ENCODE measurements around the gene SLC22A17. TPM values are rescaled to one million over a fixed set of nuclear protein-coding genes. Genes with fewer than 3 reads are reported as not detected.

The SLC22A17 gene
- total and polyA plus RNA-seq, 2 of the 13 experiments (the other 11 are each of a cell fraction or from before 2014, with no cell fraction given): 0.95 to 1.1 TPM

DNA sequence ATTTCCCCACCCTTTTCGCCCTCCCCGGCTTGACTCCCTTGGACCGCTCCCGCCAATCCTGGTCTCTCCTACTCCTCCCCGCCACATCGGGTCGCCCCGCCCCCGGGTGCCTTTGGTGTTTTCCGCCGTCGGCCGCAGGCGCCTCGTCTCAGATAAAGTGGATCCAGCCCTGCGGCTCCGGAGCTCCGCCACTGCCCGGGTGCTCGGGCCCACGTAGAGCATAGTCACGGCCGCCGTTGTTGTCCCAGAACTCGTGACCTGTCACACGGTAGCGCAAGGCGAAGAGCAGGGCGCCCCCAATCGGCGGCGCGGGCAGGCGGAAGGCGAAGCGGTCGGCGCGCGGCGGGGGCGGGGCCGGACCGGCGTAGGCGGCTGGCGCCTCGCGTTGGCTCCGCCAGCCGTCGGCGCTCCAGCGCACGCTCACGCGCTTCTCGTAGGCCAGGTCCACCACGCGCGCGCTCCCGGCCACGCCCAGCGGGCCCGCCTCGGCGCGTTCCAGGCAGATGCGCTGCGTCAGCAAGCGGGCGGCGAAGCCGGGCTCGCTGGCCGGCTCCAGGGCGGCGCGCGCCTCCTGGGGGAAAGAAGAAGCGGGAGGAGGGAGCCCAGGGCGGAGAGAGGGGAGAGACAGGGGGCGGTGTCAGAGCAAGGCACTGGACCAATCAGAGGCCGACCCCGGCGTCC, 51.3 kb downstream of the SLC22A17 start (continued):
- TF ChIP-seq, protein P1, sequence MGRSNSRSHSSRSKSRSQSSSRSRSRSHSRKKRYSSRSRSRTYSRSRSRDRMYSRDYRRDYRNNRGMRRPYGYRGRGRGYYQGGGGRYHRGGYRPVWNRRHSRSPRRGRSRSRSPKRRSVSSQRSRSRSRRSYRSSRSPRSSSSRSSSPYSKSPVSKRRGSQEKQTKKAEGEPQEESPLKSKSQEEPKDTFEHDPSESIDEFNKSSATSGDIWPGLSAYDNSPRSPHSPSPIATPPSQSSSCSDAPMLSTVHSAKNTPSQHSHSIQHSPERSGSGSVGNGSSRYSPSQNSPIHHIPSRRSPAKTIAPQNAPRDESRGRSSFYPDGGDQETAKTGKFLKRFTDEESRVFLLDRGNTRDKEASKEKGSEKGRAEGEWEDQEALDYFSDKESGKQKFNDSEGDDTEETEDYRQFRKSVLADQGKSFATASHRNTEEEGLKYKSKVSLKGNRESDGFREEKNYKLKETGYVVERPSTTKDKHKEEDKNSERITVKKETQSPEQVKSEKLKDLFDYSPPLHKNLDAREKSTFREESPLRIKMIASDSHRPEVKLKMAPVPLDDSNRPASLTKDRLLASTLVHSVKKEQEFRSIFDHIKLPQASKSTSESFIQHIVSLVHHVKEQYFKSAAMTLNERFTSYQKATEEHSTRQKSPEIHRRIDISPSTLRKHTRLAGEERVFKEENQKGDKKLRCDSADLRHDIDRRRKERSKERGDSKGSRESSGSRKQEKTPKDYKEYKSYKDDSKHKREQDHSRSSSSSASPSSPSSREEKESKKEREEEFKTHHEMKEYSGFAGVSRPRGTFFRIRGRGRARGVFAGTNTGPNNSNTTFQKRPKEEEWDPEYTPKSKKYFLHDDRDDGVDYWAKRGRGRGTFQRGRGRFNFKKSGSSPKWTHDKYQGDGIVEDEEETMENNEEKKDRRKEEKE (IDR thresholded peaks at IDR 0.05): no peak
- TF ChIP-seq ZNF883 (CRISPR knock-in tag; IDR thresholded peaks at IDR 0.05; ENCODE audit: not compliant biosample characterization): peak; percentile 71
- peak; percentile 69 for TF ChIP-seq HNRNPK (IDR thresholded peaks at IDR 0.05; ENCODE audit: low read depth, low read length, poor library complexity, severe bottlenecking)
- TF ChIP-seq ZNF781 (CRISPR knock-in tag; IDR thresholded peaks at IDR 0.05; ENCODE audit: borderline replicate concordance, not compliant biosample characterization): no peak
- TF ChIP-seq HMG20A (CRISPR knock-in tag; IDR thresholded peaks at IDR 0.05; ENCODE audit: borderline replicate concordance): peak; percentile 28; the same call in 1 of the 2 replicates
- TF ChIP-seq ZKSCAN8 (CRISPR knock-in tag; IDR thresholded peaks at IDR 0.05; ENCODE audit: borderline replicate concordance): peak; percentile 82; the same call in 1 of the 2 replicates
- TF ChIP-seq TSC22D2 (CRISPR knock-in tag; IDR thresholded peaks at IDR 0.05; ENCODE audit: borderline replicate concordance): peak; percentile 96
- TF ChIP-seq ZBTB7A (CRISPR knock-in tag; IDR thresholded peaks at IDR 0.05): peak; percentile 55; the same call in 1 of the 2 replicates
- peak; percentile 55 for TF ChIP-seq MEF2D (CRISPR knock-in tag; IDR thresholded peaks at IDR 0.05)
- TF ChIP-seq, protein P2, sequence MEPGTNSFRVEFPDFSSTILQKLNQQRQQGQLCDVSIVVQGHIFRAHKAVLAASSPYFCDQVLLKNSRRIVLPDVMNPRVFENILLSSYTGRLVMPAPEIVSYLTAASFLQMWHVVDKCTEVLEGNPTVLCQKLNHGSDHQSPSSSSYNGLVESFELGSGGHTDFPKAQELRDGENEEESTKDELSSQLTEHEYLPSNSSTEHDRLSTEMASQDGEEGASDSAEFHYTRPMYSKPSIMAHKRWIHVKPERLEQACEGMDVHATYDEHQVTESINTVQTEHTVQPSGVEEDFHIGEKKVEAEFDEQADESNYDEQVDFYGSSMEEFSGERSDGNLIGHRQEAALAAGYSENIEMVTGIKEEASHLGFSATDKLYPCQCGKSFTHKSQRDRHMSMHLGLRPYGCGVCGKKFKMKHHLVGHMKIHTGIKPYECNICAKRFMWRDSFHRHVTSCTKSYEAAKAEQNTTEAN (CRISPR knock-in tag; conservative IDR thresholded peaks at IDR 0.05): peak; percentile 93
- TF ChIP-seq, protein P3, sequence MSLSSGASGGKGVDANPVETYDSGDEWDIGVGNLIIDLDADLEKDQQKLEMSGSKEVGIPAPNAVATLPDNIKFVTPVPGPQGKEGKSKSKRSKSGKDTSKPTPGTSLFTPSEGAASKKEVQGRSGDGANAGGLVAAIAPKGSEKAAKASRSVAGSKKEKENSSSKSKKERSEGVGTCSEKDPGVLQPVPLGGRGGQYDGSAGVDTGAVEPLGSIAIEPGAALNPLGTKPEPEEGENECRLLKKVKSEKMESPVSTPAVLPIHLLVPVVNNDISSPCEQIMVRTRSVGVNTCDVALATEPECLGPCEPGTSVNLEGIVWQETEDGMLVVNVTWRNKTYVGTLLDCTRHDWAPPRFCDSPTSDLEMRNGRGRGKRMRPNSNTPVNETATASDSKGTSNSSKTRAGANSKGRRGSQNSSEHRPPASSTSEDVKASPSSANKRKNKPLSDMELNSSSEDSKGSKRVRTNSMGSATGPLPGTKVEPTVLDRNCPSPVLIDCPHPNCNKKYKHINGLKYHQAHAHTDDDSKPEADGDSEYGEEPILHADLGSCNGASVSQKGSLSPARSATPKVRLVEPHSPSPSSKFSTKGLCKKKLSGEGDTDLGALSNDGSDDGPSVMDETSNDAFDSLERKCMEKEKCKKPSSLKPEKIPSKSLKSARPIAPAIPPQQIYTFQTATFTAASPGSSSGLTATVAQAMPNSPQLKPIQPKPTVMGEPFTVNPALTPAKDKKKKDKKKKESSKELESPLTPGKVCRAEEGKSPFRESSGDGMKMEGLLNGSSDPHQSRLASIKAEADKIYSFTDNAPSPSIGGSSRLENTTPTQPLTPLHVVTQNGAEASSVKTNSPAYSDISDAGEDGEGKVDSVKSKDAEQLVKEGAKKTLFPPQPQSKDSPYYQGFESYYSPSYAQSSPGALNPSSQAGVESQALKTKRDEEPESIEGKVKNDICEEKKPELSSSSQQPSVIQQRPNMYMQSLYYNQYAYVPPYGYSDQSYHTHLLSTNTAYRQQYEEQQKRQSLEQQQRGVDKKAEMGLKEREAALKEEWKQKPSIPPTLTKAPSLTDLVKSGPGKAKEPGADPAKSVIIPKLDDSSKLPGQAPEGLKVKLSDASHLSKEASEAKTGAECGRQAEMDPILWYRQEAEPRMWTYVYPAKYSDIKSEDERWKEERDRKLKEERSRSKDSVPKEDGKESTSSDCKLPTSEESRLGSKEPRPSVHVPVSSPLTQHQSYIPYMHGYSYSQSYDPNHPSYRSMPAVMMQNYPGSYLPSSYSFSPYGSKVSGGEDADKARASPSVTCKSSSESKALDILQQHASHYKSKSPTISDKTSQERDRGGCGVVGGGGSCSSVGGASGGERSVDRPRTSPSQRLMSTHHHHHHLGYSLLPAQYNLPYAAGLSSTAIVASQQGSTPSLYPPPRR (CRISPR knock-in tag; IDR thresholded peaks at IDR 0.05; ENCODE audit: borderline replicate concordance): peak; percentile 19; the same call in 1 of the 2 replicates
- TF ChIP-seq, protein P4, sequence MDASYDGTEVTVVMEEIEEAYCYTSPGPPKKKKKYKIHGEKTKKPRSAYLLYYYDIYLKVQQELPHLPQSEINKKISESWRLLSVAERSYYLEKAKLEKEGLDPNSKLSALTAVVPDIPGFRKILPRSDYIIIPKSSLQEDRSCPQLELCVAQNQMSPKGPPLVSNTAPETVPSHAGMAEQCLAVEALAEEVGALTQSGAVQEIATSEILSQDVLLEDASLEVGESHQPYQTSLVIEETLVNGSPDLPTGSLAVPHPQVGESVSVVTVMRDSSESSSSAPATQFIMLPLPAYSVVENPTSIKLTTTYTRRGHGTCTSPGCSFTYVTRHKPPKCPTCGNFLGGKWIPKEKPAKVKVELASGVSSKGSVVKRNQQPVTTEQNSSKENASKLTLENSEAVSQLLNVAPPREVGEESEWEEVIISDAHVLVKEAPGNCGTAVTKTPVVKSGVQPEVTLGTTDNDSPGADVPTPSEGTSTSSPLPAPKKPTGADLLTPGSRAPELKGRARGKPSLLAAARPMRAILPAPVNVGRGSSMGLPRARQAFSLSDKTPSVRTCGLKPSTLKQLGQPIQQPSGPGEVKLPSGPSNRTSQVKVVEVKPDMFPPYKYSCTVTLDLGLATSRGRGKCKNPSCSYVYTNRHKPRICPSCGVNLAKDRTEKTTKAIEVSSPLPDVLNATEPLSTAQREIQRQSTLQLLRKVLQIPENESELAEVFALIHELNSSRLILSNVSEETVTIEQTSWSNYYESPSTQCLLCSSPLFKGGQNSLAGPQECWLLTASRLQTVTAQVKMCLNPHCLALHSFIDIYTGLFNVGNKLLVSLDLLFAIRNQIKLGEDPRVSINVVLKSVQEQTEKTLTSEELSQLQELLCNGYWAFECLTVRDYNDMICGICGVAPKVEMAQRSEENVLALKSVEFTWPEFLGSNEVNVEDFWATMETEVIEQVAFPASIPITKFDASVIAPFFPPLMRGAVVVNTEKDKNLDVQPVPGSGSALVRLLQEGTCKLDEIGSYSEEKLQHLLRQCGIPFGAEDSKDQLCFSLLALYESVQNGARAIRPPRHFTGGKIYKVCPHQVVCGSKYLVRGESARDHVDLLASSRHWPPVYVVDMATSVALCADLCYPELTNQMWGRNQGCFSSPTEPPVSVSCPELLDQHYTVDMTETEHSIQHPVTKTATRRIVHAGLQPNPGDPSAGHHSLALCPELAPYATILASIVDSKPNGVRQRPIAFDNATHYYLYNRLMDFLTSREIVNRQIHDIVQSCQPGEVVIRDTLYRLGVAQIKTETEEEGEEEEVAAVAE (CRISPR knock-in tag; IDR thresholded peaks at IDR 0.05; ENCODE audit: borderline replicate concordance): no peak
- TF ChIP-seq EP300 (IDR thresholded peaks at IDR 0.05; ENCODE audit: low read depth in 2 of 2, low read length in 2 of 2): peak in 1 of 2 experiments; percentile 54; a peak in 2 of 4 replicates
- peak; percentile 79 for TF ChIP-seq EP300 (CRISPR knock-in tag; IDR thresholded peaks at IDR 0.05; ENCODE audit: borderline replicate concordance)
